ENCODE results near the gene SAG.

The SAG gene

DNA sequence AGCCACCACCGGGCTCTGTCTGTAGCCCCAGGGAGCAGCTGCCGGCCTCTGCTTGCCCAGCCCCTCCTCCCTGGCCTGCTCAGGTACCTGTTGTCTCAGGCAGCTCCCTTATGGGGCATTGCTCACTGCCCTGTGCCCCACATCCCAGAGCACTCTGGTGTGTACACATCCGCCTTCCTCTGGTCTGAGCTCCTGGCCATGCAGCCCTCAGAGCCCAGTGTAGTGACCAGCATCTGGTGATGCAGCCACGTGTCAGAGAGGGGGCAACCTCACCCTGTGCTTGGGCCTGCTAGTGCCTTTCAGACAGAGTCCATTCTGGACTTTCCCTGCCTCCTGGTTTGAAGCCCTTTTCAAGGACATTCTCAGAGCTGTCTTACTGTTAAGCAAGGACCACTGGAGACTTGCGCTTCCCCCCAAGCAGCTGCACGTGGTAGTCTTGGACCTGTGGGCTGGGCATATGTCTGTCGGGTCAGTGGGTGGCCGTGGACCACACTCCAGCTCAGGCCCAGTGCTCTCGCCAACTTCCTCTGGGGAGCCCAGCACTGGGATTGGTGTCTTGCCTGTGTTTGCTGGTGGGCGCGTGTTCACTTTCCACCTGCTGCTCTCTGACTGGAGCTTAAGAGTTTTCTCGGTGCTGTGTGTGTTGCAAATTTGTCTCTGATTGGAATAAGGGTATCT is 77.3 kb downstream of the SAG start:
- no peak for FAIRE-seq

DNA sequence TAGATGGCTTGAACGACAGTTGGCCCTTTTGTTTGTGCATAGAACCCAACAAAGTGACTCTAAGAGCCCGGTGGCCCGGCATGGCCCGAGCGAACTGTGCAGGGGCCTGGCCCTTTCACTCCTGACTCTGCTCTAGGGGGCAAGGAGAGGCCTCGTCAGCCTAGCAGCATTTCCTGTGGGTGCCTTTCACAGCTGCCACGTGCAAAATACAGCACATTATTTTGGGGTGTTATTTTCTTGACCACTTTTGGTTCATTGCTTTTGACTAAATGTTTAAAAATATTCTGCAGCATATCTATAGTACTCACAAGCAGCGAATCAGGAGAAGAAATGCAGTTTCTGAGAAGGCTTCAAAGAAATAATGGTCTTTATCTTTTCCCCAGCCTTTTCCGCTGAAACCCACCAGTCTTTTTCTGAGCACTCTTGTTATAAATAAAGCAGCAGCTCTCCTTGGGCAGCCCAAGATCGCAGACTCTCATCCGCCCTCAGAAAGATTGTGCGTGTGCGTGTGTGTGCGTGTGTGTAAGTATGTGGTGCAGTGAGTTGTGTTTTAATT is 78.0 kb downstream of the SAG start:
- no peak for FAIRE-seq

DNA sequence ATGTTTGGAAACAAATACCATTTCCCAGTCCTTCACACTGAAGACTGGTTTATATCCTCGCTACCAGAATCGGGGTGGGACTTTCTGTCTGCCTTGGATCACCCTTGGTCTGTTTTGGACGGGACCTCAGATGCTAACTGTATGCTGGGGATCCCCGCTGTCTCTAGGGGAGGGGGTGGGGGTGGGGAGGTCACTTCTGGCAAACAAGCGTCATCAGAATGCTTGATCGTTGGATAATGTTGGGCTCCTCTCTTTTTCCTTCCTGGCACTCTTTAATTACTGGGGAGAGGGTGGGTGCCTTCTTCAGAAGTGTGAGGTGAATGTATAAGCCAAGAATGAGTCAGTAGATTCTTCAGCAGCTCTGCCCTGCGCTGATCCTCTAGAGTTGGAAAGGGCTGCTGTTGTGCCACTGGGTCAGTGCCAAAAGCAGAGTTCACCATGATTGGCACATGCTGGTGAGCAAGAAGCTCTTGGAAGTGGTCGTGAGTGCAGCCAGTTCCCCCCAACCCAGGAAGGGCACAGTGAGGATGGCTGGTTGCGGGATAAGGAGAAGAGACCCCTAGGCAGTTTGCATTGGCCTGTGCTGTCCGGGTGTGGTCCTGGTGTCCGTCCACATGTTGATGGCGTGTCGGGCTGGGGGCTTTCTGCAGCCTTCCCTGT is 78.9 kb downstream of the SAG start:
- FAIRE-seq, result no peak

DNA sequence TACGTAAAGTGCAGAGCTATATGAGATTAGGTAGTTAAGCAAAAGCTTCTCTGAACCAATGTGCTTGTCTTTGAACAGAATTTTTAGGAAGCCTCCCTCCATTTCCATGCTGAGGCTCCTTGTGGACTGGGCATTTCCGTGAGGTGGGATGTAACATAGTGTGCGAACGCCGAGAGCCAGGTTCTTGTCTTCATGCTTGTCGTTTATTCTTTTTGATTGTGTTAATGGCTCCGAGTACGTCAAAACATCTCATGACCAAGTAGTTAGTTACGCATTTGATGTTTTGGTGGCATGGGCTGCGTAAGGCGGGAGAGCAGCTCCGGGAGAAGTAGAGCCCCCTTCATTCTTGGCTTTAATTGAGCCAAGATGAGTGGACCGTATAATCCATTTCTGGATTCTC is 79.6 kb downstream of the SAG start:
- no peak for FAIRE-seq

DNA sequence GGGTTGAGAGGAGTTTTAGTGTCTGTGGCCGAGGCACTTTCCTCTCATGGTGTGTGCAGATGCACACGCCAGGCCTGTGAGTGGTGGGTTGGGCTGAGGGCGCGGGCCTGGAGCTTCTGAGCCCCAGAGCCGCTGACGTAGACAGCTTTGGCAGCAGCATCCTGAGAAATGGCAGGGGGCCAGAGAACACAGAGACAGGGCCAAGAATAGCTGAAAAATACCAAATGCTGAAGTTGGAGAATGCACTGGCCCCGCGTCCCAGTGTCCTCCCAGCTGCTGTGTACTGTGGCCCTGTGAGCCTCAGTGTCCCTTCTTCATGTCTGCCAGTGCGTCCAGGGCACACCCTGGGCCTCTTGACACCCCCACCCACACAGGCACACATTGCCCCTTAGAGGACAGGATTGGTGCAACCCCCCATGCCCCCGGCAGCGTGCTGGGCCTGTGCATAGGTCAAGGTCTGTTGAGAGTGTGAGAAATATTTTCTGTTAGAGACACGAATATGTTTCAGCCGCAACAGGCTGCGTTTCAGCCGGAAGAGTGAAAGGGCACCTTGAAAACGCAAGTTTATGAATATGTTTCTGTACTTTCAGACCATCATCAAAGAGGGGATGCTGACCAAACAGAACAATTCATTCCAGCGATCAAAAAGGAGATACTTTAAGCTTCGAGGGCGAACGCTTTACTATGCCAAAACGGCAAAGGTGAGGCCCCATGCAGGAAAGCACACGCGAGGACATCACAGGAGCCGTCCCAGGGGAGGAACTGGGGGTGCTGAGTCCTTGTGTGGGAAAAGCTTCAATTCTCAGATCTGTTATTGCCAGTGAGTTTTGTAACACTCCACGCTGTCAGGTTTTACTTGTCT is 80.3 kb downstream of the SAG start:
- no peak for FAIRE-seq

DNA sequence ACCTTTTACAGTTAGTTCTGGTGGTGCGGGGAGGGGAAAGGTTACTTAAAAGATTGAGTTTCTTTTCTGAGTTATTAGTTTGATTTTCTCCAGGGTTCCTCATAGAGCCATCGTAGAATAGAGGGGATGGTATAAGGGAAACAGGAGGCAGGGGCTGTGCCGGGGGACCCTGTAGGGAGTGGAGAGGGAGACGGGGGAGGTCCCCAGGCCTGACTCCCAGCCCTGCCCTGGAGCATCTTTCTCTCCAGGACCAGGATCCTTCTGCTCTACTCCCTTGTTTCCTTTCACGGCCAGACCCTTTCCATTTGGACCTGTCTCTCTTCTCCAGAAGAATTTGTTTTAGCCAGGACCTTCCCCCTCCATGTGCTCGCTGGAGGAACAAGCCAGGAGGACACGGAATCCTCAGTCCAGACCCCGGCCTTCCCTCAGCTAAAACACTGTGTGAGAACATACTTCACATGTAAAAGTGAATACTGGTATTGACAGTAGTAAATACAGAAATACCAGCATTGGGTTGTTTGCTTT is 82.0 kb downstream of the SAG start:
- no peak for FAIRE-seq

DNA sequence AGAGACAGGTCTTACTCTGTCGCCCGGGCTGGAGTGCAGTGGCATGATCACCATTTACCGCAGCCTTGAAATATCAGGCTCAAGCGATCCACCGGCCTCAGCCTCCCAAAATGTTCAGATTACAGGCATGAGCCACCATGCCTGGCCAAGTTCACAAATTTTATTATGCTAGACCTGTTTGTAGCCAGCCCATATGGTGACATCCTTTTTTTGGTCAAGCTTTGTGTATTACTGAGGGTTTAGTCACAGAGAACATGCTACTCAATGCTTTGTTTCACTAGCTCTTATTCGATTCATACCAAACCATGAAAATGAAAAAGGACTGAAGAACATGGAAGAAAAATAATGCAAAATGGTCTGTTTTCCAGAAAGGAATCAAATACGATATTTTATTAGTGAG is 88.1 kb downstream of the SAG start:
- no peak for FAIRE-seq

Data from G401.6 (cell line).